HepG2 (cell line): ENCODE results near the gene ZNF831. TPM values are rescaled to one million over a fixed set of nuclear protein-coding genes. Genes with fewer than 3 reads are reported as not detected.

ENCODE experiments used
- ATAC-seq: fragments of 200-7000 bp; cut with Tn5 transposase; 3 replicates; pipeline ENCODE4 v1.9.1; 2020; ENCODE audit warnings: mild to moderate bottlenecking, moderate library complexity
- BruUV-seq: library from RNA; stranded (reverse); fragments of 400-500 nt; replicated peaks from 2 replicates; lab custom pipeline; 2021; lab: Mats Ljungman, UMichigan
- CTCF ChIA-PET: fragments of 300-600 bp; formaldehyde crosslinking; extraction: SDS; loops from one replicate; lab custom pipeline; 2021; ENCODE audit warnings: low total read pairs, inconsistent platforms, low intra/inter-chr PET ratio; lab: Yijun Ruan, JAX
- POLR2A ChIA-PET: fragments of 350-600 bp; sonication (Branson Sonifier 250); formaldehyde crosslinking; loops from one replicate; lab custom pipeline; 2020; ENCODE audit warnings: antibody characterized with exemption, inconsistent platforms; lab: Yijun Ruan, JAX
- DNase-seq: peaks from one replicate; pipeline ENCODE4 v3.0.0-alpha.2; 2015; ENCODE audit warnings: low spot score
- FAIRE-seq: peaks from 3 replicates; lab custom pipeline; 2011; peaks lifted over from hg19 to GRCh38; lab: Jason Lieb, UNC
- H2AFZ ChIP-seq: one replicate; pipeline ENCODE4 v1.6.1; 2011; ENCODE audit warnings: low read length, inconsistent platforms
- H3K27ac ChIP-seq: fragments of 300-600 bp; 3 replicates; pipeline ENCODE4 v1.8.0; 2011; ENCODE audit warnings: mixed run types, mild to moderate bottlenecking, mixed read lengths, low read length, inconsistent platforms; ENCODE audit not compliant: insufficient read depth; ENCODE audit errors: extremely low read length
- H3K27me3 ChIP-seq, 2 experiments: fragments of 200-600 bp in 1 of 2; 2 replicates in 1 of 2; 3 replicates in 1 of 2; pipeline versions ENCODE4 v1.6.0 to v1.8.0; 2011; ENCODE audit warnings: low read length in 2 of 2, mild to moderate bottlenecking in 2 of 2, moderate library complexity in 2 of 2, inconsistent platforms in 1 of 2; ENCODE audit not compliant: insufficient read depth in 2 of 2, control insufficient read depth in 1 of 2
- H3K36me3 ChIP-seq, 2 experiments: fragments of 200-600 bp in 1 of 2; replicated peaks in 1 of 2; 2 replicates in 1 of 2; 3 replicates in 1 of 2; pipeline versions ENCODE4 v1.5.1 to v1.8.0; 2011; ENCODE audit warnings: low read length in 2 of 2, inconsistent platforms in 1 of 2; ENCODE audit not compliant: insufficient read depth in 2 of 2, control insufficient read depth in 1 of 2
- H3K4me1 ChIP-seq: 2 replicates; pipeline ENCODE4 v1.5.1; 2012; ENCODE audit warnings: low read length, inconsistent platforms; ENCODE audit not compliant: insufficient read depth
- H3K4me2 ChIP-seq: 2 replicates; pipeline ENCODE4 v1.6.0; 2011; ENCODE audit warnings: low read depth, low read length, inconsistent platforms
- H3K4me3 ChIP-seq, 3 experiments: fragments of 200-600 bp in 1 of 3; sonication (generic), shearing (Covaris generic) in 1 of 3; replicated peaks in 1 of 3; 2 replicates each; pipeline ENCODE4 v1.5.1; 2011 to 2016; ENCODE audit warnings: low read length in 3 of 3, inconsistent platforms in 2 of 3, low read depth in 2 of 3, mild to moderate bottlenecking in 2 of 3, control low read depth in 1 of 3, mixed read lengths in 1 of 3; ENCODE audit not compliant: insufficient read depth in 1 of 3
- H3K79me2 ChIP-seq: one replicate; pipeline ENCODE4 v1.6.1; 2011; ENCODE audit warnings: low read length, inconsistent platforms; ENCODE audit not compliant: insufficient read depth
- H3K9ac ChIP-seq: 2 replicates; pipeline ENCODE4 v1.6.0; 2011; ENCODE audit warnings: mild to moderate bottlenecking, low read depth, low read length, inconsistent platforms; ENCODE audit not compliant: insufficient read depth
- H3K9me3 ChIP-seq: 2 replicates; pipeline ENCODE4 v1.5.1; 2012; ENCODE audit warnings: mild to moderate bottlenecking, low read length
- H4K20me1 ChIP-seq: 2 replicates; pipeline ENCODE4 v1.6.0; 2011; ENCODE audit warnings: inconsistent platforms, mild to moderate bottlenecking, low read length, moderate library complexity; ENCODE audit not compliant: insufficient read depth
- MAFG ChIP-seq: sonication (generic); formaldehyde crosslinking; IDR thresholded peaks from 2 replicates; pipeline ENCODE4 v1.5.1; 2020; ENCODE audit warnings: mild to moderate bottlenecking, missing genetic modification reagents
- TCF12 ChIP-seq, 2 experiments: fragments of 450-650 bp in 1 of 2; sonication (generic) in 1 of 2; formaldehyde crosslinking in 1 of 2; IDR thresholded peaks; 2 replicates each; pipeline versions ENCODE4 v1.6.1 to v1.8.0; 2017 to 2022; ENCODE audit warnings: antibody characterized with exemption in 1 of 2, mild to moderate bottlenecking in 1 of 2, missing genetic modification reagents in 1 of 2, moderate library complexity in 1 of 2
- ZNF350 ChIP-seq: sonication (generic); formaldehyde crosslinking; IDR thresholded peaks from 2 replicates; pipeline ENCODE4 v1.4.0; 2020; ENCODE audit warnings: mild to moderate bottlenecking, low read depth, missing genetic modification reagents, borderline replicate concordance
- WGBS: methylation state at CpG from one replicate; pipeline ENCODE4 v1.1.6; 2017; ENCODE audit warnings: low lambda C conversion rate; 5-methylcytosine and 5-hydroxymethylcytosine counted together
- in situ Hi-C: cut with HindIII; loops from 2 replicates; pipeline ENCODE4 v1.10.0; 2017; ENCODE audit warnings: low pct_unique_long_range_greater_than_20kb; ENCODE audit not compliant: extremely low pct_ligation_motif_present
- intact Hi-C: fragments of 100-400 bp; cut with micrococcal nuclease; formaldehyde crosslinking; loops from one replicate; pipeline ENCODE4 v1.10.0; 2022; ENCODE audit not compliant: unreplicated experiment
- polyA plus RNA-seq, 8 experiments: library from polyadenylated mRNA; depleted of rRNA in 3 of 8; stranded (reverse) in 7 of 8; unstranded in 1 of 8; fragments of >200 nt; fragmentation: Illumina TruSeq in 4 of 8; extraction: Trizol in 4 of 8; gene quantifications; 2 replicates each; pipeline versions ENCODE4 v1.2.1 to v1.2.3, GENCODE V29; 2011 to 2016; ENCODE audit warnings: low read depth in 4 of 8, missing spikeins in 1 of 8, mixed read lengths in 1 of 8; ENCODE audit not compliant: insufficient read depth in 1 of 8
- total RNA-seq, 5 experiments: library from RNA; depleted of rRNA; stranded (reverse); fragments of >200 nt; fragmentation: Illumina TruSeq; extraction: Trizol; gene quantifications; 2 replicates each; pipeline ENCODE4 v1.2.3, GENCODE V29; 2016; ENCODE audit warnings: low read depth in 1 of 5
- TF ChIP-seq, protein P1 (sequence below): IDR thresholded peaks from 2 replicates; pipeline ENCODE4 v1.6.1; 2016; ENCODE audit warnings: missing biosample characterization, missing genetic modification reagents, low read depth

ZNF831 gene
- total and polyA plus RNA-seq, 2 of the 13 experiments (the other 11 are each of a cell fraction or from before 2014, with no cell fraction given) = not detected

DNA sequence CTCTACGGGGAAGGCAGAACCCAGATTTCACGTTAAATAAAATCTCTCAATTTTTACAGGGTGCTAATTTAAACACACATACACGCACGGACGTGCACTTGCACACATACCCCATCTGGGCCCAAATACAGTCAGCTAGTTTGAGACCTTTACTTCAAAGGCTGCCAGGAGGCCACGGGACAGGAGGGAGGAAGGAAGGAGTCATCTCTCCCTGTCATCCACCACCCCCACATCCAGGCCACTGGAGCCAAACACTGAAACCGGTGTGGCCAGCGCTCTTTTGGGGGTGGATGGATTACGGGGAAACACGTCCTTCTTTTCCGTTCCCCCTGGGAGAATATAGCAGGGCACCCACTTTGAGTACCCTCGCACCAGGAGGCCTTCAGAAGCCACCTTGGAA is 60.1 kb downstream of the ZNF831 start (continued):
- TF ChIP-seq, protein P1, sequence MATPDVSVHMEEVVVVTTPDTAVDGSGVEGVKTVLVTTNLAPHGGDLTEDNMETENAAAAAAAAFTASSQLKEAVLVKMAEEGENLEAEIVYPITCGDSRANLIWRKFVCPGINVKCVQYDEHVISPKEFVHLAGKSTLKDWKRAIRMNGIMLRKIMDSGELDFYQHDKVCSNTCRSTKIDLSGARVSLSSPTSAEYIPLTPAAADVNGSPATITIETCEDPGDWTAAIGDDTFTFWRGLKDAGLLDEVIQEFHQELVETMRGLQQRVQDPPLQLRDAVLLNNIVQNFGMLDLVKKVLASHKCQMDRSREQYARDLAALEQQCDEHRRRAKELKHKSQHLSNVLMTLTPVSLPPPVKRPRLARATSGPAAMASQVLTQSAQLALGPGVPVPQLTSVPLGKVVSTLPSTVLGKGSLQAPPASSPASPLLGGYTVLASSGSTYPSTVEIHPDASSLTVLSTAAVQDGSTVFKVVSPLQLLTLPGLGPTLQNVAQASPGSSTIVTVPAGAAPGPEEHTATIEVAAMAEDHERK (CRISPR knock-in tag) = no peak
- no peak for TF ChIP-seq ZNF350 (CRISPR knock-in tag)

DNA sequence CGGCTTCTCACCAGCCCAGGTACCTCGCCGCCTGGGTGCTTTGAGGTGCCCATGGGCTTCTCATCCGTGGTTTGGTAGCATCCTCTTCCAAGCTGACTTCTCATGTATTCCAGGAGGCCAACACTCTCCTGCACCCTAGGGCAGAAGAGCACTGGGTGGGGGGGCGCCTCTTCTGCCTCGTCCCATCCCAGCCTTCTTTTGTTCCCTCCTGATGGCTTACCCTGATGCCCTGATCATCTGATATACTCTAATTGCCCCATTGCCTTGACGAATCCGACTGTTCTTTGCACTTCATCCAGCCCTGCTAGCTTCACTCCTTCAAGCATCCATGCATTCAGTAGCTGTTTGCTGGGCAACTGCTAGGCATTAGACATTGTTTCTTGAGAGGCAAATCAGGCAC is 60.6 kb downstream of the ZNF831 start:
- no peaks in the 10 kb centered on the region for H4K20me1 ChIP-seq
- POLR2A ChIA-PET = no interaction called here
- intact Hi-C loops (loop anchor here (5.0 kb wide), 1 partner anchor 273 kb away; no protein-coding TSS in a partner anchor), in situ Hi-C loops (loop anchor here (5.0 kb wide), 2 partner anchors 137 to 352 kb away; no protein-coding TSS in a partner anchor)
- peaks cover 12 to 64% of the 10 kb centered on the region in 2 experiments for H3K27me3 ChIP-seq
- H3K4me3 ChIP-seq = no peak overlapping the region
- H2AFZ ChIP-seq = no peak overlapping the region
- no TSS peak for BruUV-seq
- H3K9ac ChIP-seq = no peak overlapping the region
- TF ChIP-seq TCF12 (IDR thresholded peaks at IDR 0.05) (no peak), TCF12 (CRISPR knock-in tag; IDR thresholded peaks at IDR 0.05) (no peak), MAFG (CRISPR knock-in tag) (0 out of 2 replicates have a peak, but pooled peaks have one; percentile 10)
- TF ChIP-seq, all 625 proteins: peak for 1
- Histone ChIP-seq H3K4me1 (peaks cover 6% of the 10 kb centered on the region; the same call in 1 of the 2 replicates), H3K36me3 (no peaks in the 10 kb centered on the region), H3K79me2 (no peaks in the 10 kb centered on the region), H3K9me3 (no peaks in the 10 kb centered on the region), H3K27ac (no peak overlapping the region), H3K4me2 (no peak overlapping the region)
- FAIRE-seq = no peak
- WGBS = 3% methylated on average over 7 of the region's 8 CpGs
- no peak for ATAC-seq
- DNase-seq = no peak
- CTCF ChIA-PET = no interaction called here

DNA sequence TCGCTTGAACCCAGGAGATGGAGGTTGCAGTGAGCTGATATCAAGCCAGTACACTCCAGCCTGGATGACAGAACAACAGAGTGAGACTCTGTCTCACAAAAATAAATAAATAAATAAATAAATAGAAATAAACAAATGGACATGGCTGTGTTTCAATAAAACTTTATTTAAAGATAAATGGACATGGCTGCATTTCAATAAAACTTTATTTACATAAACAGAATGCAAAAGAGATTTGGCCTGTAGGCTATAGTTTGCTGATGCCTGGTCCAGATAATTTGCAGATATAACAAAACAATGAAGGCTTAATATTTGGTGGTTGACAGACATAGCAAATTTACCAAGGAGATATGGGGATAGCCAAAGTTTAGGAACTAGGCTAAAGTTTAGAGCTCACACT is 66.8 kb downstream of the ZNF831 start:
- no peak overlapping the region for H3K4me2 ChIP-seq
- POLR2A ChIA-PET = no interaction called here
- ATAC-seq = no peak

More for the DNA sequence above, 66.8 kb downstream of the ZNF831 start:
- no peaks in the 10 kb centered on the region for H3K4me1 ChIP-seq
- H3K27me3 ChIP-seq = peaks cover 0 to 27% of the 10 kb centered on the region in 2 experiments; a peak in 4 of 5 replicates
- no peaks in the 10 kb centered on the region for H3K9me3 ChIP-seq
- in situ Hi-C loops (no loop called here), intact Hi-C loops (no loop called here)
- no peak overlapping the region for H3K4me3 ChIP-seq
- H2AFZ ChIP-seq = no peak overlapping the region
- H3K9ac ChIP-seq = no peak overlapping the region
- CTCF ChIA-PET = no interaction called here
- no peak overlapping the region for H3K27ac ChIP-seq
- H3K79me2 ChIP-seq = no peaks in the 10 kb centered on the region
- no peaks in the 10 kb centered on the region for H4K20me1 ChIP-seq
- BruUV-seq = no TSS peak
- 5% methylated on average over 1 of the region's 1 CpG for WGBS
- FAIRE-seq (no peak), DNase-seq (no peak)
- no peaks in the 10 kb centered on the region for H3K36me3 ChIP-seq
